ENCODE measurements around the gene FGF23. TPM values are rescaled to one million over a fixed set of nuclear protein-coding genes. Genes with fewer than 3 reads are reported as not detected.

Gene FGF23
- total and polyA plus RNA-seq, 2 donors from 2014 or later: not detected

GRCh38 chr12:4346931-4347330 lies 32.6 kb downstream of the FGF23 start:
- Histone ChIP-seq H3K4me3 (ENCODE audit: low read length in 3 of 3) (no peak overlapping the region), H3K9me3 (ENCODE audit: control insufficient read depth in 2 of 3, insufficient read depth in 1 of 3, low read length in 3 of 3) (no peaks in the 10 kb centered on the region), H3K27ac (ENCODE audit: low read depth in 2 of 2, low read length in 2 of 2) (no peak overlapping the region), H3K27me3 (ENCODE audit: control insufficient read depth, insufficient read depth, low read length) (no peaks in the 10 kb centered on the region), H3K36me3 (ENCODE audit: control insufficient read depth in 2 of 3, insufficient read depth in 3 of 3, low read length in 3 of 3) (no peaks in the 10 kb centered on the region), H3K4me1 (ENCODE audit: control insufficient read depth in 2 of 3, insufficient read depth in 2 of 3, low read depth in 1 of 3, low read length in 3 of 3) (no peaks in the 10 kb centered on the region), H3K9ac (ENCODE audit: low read length in 3 of 3) (no peak overlapping the region)
- FAIRE-seq (no peak), DNase-seq (no peak)
- intact Hi-C loops (cut with DNase I): no loop called here
- no peak for TF ChIP-seq CTCF (IDR thresholded peaks at IDR 0.05; ENCODE audit: borderline replicate concordance, extremely low read depth, insufficient read depth)

- intact Hi-C loops (cut with DNase I): no loop called here
- Histone ChIP-seq H3K4me3 (ENCODE audit: low read length in 3 of 3) (no peak overlapping the region), H3K4me1 (ENCODE audit: control insufficient read depth in 2 of 3, insufficient read depth in 2 of 3, low read depth in 1 of 3, low read length in 3 of 3) (no peaks in the 10 kb centered on the region), H3K27ac (ENCODE audit: low read depth in 2 of 2, low read length in 2 of 2) (no peak overlapping the region), H3K27me3 (ENCODE audit: control insufficient read depth, insufficient read depth, low read length) (no peaks in the 10 kb centered on the region), H3K9ac (ENCODE audit: low read length in 3 of 3) (no peak overlapping the region), H3K36me3 (ENCODE audit: control insufficient read depth in 2 of 3, insufficient read depth in 3 of 3, low read length in 3 of 3) (no peaks in the 10 kb centered on the region), H3K9me3 (ENCODE audit: control insufficient read depth in 2 of 3, insufficient read depth in 1 of 3, low read length in 3 of 3) (no peaks in the 10 kb centered on the region)
- FAIRE-seq (no peak), DNase-seq (no peak)
- TF ChIP-seq CTCF (IDR thresholded peaks at IDR 0.05; ENCODE audit: borderline replicate concordance, extremely low read depth, insufficient read depth): no peak
Measured at GRCh38 chr12:4331842-4332241, 47.7 kb downstream of the FGF23 start.

DNA sequence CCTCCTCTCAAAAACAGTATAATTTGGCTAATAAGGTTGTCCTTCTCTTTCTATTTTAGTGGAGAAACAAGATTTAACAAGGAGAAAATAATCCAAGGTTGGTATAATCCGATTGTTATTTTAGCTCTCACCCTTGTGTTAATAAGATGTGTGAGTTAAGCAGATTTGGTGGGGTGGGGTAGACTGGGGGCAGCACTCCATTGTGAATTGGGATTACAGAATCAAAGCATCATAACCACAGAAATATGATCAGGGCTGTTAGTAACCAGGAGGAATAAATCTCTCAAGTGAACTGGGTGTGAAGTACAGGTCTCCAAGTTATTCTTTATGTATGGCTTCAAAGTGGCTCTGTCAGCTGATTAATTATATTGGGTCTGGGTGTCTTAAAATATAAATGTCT lies 48.3 kb downstream of the FGF23 start:
- no peak for FAIRE-seq
- H3K27ac ChIP-seq (ENCODE audit: low read depth in 2 of 2, low read length in 2 of 2): no peak overlapping the region
- DNase-seq: no peak
- H3K4me3 ChIP-seq (ENCODE audit: low read length in 3 of 3): no peak overlapping the region
- intact Hi-C loops (cut with DNase I): no loop called here
- TF ChIP-seq CTCF (IDR thresholded peaks at IDR 0.05; ENCODE audit: borderline replicate concordance, extremely low read depth, insufficient read depth): no peak
- H3K36me3 ChIP-seq (ENCODE audit: control insufficient read depth in 2 of 3, insufficient read depth in 3 of 3, low read length in 3 of 3): no peaks in the 10 kb centered on the region
- no peaks in the 10 kb centered on the region for H3K4me1 ChIP-seq (ENCODE audit: control insufficient read depth in 2 of 3, insufficient read depth in 2 of 3, low read depth in 1 of 3, low read length in 3 of 3)
- no peak overlapping the region for H3K9ac ChIP-seq (ENCODE audit: low read length in 3 of 3)
- H3K9me3 ChIP-seq (ENCODE audit: control insufficient read depth in 2 of 3, insufficient read depth in 1 of 3, low read length in 3 of 3): no peaks in the 10 kb centered on the region
- no peaks in the 10 kb centered on the region for H3K27me3 ChIP-seq (ENCODE audit: control insufficient read depth, insufficient read depth, low read length)

DNA sequence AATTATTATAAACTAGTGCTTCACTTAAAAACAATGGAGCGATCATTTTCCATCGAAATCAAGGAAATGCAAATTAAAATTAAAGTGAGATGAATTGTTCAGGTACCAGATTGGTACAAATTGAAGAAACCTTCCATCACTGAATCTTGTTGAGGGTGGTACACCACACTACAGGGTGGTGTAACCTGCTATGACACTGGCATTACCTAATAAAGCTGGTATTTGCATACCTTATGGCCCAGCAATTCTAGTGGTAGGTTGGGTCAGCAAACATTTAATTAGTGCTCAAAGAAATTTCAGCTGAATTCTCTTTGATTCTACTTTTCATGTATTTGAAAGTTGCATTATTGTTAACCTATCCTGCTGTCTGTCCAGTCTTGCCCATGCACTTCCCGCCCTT lies 49.3 kb downstream of the FGF23 start:
- FAIRE-seq (no peak), DNase-seq (no peak)
- Histone ChIP-seq H3K9me3 (ENCODE audit: control insufficient read depth in 2 of 3, insufficient read depth in 1 of 3, low read length in 3 of 3) (no peaks in the 10 kb centered on the region), H3K36me3 (ENCODE audit: control insufficient read depth in 2 of 3, insufficient read depth in 3 of 3, low read length in 3 of 3) (no peaks in the 10 kb centered on the region), H3K4me1 (ENCODE audit: control insufficient read depth in 2 of 3, insufficient read depth in 2 of 3, low read depth in 1 of 3, low read length in 3 of 3) (no peaks in the 10 kb centered on the region), H3K9ac (ENCODE audit: low read length in 3 of 3) (no peak overlapping the region), H3K4me3 (ENCODE audit: low read length in 3 of 3) (no peak overlapping the region), H3K27ac (ENCODE audit: low read depth in 2 of 2, low read length in 2 of 2) (no peak overlapping the region), H3K27me3 (ENCODE audit: control insufficient read depth, insufficient read depth, low read length) (no peaks in the 10 kb centered on the region)
- TF ChIP-seq CTCF (IDR thresholded peaks at IDR 0.05; ENCODE audit: borderline replicate concordance, extremely low read depth, insufficient read depth): no peak
- intact Hi-C loops (cut with DNase I): no loop called here

Measured in kidney (tissue), 14 donors.